ENCODE results near the gene FAM216A. TPM values are rescaled to one million over a fixed set of nuclear protein-coding genes. Genes with fewer than 3 reads are reported as not detected.
A peak's percentile ranks its signal among the peaks of the same experiment; 100 is the strongest.

FAM216A gene
- total and polyA plus RNA-seq, 9 of the 15 experiments (the other 6 are each of a cell fraction or from before 2014, with no cell fraction given) = 17.2 to 96.9 (median 48.5) TPM

DNA sequence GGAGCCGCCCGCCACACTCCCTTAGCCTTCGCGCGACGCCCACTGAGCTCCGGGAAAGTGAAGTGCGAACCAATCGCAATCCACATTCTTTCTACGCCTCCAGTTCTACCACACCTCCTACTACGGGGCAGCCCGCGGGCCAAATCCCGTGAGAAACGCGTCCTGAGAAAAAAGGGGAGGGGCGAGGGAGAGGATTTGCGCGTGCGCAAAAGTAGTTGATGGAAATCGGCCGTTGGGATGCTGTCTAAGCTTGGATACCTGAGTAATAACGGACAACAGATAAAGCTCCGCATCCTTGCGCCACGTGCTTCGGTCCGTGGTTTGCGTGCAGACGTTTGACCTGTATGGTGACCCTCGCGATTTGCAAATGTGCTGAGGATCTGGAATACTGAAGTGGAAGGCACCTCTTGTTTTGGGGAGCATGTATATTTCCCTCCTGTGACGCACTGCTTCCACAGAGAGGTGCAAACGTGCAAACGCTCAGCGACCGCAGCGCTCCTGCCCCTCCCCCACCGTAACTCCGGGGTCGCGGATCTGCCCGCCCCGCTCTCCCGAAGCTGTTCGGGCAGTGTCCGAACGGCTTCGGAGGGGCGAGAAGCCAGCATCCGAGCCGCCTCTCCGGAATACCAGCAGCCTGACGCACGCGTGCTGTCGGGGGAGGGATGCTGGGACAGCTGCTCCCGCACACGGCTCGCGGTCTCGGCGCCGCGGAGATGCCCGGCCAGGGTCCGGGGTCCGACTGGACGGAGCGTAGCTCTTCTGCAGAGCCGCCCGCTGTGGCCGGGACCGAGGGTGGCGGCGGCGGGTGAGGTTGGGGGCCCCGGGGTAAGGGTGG lies at the start of gene FAM216A, which contains the start of gene GPN3 (continued):
- peak; percentile 52 for TF ChIP-seq TEAD4 (IDR thresholded peaks at IDR 0.05; ENCODE audit: low read length)
- TF ChIP-seq TEAD4 (CRISPR knock-in tag; IDR thresholded peaks at IDR 0.05; ENCODE audit: borderline replicate concordance) = no peak
- peak; percentile 100 for TF ChIP-seq GATAD2A (IDR thresholded peaks at IDR 0.05)
- no peak for TF ChIP-seq MED1 (CRISPR knock-in tag; IDR thresholded peaks at IDR 0.05; ENCODE audit: borderline replicate concordance)
- TF ChIP-seq, protein P1, sequence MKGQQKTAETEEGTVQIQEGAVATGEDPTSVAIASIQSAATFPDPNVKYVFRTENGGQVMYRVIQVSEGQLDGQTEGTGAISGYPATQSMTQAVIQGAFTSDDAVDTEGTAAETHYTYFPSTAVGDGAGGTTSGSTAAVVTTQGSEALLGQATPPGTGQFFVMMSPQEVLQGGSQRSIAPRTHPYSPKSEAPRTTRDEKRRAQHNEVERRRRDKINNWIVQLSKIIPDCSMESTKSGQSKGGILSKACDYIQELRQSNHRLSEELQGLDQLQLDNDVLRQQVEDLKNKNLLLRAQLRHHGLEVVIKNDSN (CRISPR knock-in tag; IDR thresholded peaks at IDR 0.05) = peak; percentile 83
- TF ChIP-seq JUND (IDR thresholded peaks at IDR 0.05; ENCODE audit: borderline replicate concordance, low read depth, low read length) = peak; percentile 73
- TF ChIP-seq JUND (tag; IDR thresholded peaks at IDR 0.05; ENCODE audit: borderline replicate concordance, low read depth, low read length) = peak; percentile 71; the same call in 2 of the 3 replicates
- no peak for TF ChIP-seq ELF4 (CRISPR knock-in tag; IDR thresholded peaks at IDR 0.05)
- no peak for TF ChIP-seq RBM34 (IDR thresholded peaks at IDR 0.05; ENCODE audit: borderline replicate concordance, insufficient read depth, low read length)
- TF ChIP-seq, protein P2, sequence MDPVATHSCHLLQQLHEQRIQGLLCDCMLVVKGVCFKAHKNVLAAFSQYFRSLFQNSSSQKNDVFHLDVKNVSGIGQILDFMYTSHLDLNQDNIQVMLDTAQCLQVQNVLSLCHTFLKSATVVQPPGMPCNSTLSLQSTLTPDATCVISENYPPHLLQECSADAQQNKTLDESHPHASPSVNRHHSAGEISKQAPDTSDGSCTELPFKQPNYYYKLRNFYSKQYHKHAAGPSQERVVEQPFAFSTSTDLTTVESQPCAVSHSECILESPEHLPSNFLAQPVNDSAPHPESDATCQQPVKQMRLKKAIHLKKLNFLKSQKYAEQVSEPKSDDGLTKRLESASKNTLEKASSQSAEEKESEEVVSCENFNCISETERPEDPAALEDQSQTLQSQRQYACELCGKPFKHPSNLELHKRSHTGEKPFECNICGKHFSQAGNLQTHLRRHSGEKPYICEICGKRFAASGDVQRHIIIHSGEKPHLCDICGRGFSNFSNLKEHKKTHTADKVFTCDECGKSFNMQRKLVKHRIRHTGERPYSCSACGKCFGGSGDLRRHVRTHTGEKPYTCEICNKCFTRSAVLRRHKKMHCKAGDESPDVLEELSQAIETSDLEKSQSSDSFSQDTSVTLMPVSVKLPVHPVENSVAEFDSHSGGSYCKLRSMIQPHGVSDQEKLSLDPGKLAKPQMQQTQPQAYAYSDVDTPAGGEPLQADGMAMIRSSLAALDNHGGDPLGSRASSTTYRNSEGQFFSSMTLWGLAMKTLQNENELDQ (CRISPR knock-in tag; IDR thresholded peaks at IDR 0.05; ENCODE audit: borderline replicate concordance) = peak; percentile 22; the same call in 1 of the 2 replicates
- no peak for TF ChIP-seq ELF1 (tag; IDR thresholded peaks at IDR 0.05)
- peak; percentile 98 for TF ChIP-seq POU5F1 (IDR thresholded peaks at IDR 0.05; ENCODE audit: borderline replicate concordance, low read depth, low read length, partially characterized antibody)
- TF ChIP-seq ILK (tag; IDR thresholded peaks at IDR 0.05; ENCODE audit: borderline replicate concordance, low read depth) = no peak
- no peak for TF ChIP-seq PPARD (CRISPR knock-in tag; IDR thresholded peaks at IDR 0.05)
- peak; percentile 43 for TF ChIP-seq SETDB1 (IDR thresholded peaks at IDR 0.05; ENCODE audit: low read length)
- TF ChIP-seq ZKSCAN3 (CRISPR knock-in tag; IDR thresholded peaks at IDR 0.05) = no peak
- TF ChIP-seq ZKSCAN8 (CRISPR knock-in tag; IDR thresholded peaks at IDR 0.05) = no peak
- no peak for TF ChIP-seq NR2F6 (CRISPR knock-in tag; IDR thresholded peaks at IDR 0.05)
- peak in 1 of 2 experiments; percentile 59; a peak in 1 of 4 replicates for TF ChIP-seq HDAC1 (IDR thresholded peaks at IDR 0.05)
- TF ChIP-seq, protein P3, sequence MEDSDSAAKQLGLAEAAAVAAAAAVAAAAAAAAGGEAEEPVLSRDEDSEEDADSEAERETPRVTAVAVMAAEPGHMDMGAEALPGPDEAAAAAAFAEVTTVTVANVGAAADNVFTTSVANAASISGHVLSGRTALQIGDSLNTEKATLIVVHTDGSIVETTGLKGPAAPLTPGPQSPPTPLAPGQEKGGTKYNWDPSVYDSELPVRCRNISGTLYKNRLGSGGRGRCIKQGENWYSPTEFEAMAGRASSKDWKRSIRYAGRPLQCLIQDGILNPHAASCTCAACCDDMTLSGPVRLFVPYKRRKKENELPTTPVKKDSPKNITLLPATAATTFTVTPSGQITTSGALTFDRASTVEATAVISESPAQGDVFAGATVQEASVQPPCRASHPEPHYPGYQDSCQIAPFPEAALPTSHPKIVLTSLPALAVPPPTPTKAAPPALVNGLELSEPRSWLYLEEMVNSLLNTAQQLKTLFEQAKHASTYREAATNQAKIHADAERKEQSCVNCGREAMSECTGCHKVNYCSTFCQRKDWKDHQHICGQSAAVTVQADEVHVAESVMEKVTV (CRISPR knock-in tag; IDR thresholded peaks at IDR 0.05) = peak; percentile 99
- TF ChIP-seq CXXC5 (CRISPR knock-in tag; IDR thresholded peaks at IDR 0.05) = peak; percentile 92
- TF ChIP-seq SMARCB1 (IDR thresholded peaks at IDR 0.05; ENCODE audit: insufficient read length, low read depth) = no peak
- TF ChIP-seq ZNF436 (CRISPR knock-in tag; IDR thresholded peaks at IDR 0.05) = no peak
- TF ChIP-seq, protein P4, sequence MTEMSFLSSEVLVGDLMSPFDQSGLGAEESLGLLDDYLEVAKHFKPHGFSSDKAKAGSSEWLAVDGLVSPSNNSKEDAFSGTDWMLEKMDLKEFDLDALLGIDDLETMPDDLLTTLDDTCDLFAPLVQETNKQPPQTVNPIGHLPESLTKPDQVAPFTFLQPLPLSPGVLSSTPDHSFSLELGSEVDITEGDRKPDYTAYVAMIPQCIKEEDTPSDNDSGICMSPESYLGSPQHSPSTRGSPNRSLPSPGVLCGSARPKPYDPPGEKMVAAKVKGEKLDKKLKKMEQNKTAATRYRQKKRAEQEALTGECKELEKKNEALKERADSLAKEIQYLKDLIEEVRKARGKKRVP (CRISPR knock-in tag; IDR thresholded peaks at IDR 0.05) = no peak

Measured in K562 (cell line).